H9 (cell line): ENCODE measurements around the gene ANKRD22. TPM values are rescaled to one million over a fixed set of nuclear protein-coding genes. Genes with fewer than 3 reads are reported as not detected.

Experiments used
- DNase-seq: peaks from one replicate; pipeline ENCODE4 v3.0.0-alpha.2; 2017
- H2AFZ ChIP-seq: one replicate; pipeline ENCODE4 v1.6.1; 2013; ENCODE audit warnings: mild to moderate bottlenecking, low read length, control low read depth, moderate library complexity
- H2AK5ac ChIP-seq: 2 replicates; pipeline ENCODE4 v1.6.1; 2013; ENCODE audit warnings: low read length, control low read depth, mixed read lengths; ENCODE audit not compliant: insufficient read length
- H2BK120ac ChIP-seq: one replicate; pipeline ENCODE4 v1.6.1; 2013; ENCODE audit warnings: low read depth, mild to moderate bottlenecking, low read length, control low read depth, inconsistent platforms; ENCODE audit not compliant: poor library complexity, severe bottlenecking
- H2BK12ac ChIP-seq: 2 replicates; pipeline ENCODE4 v1.6.1; 2013; ENCODE audit warnings: low read length, control low read depth, mixed read lengths, low read depth; ENCODE audit not compliant: insufficient read length
- H2BK15ac ChIP-seq: 2 replicates; pipeline ENCODE4 v1.6.1; 2013; ENCODE audit warnings: low read depth, low read length, control low read depth
- H2BK20ac ChIP-seq: one replicate; pipeline ENCODE4 v1.6.1; 2013; ENCODE audit warnings: low read depth, mild to moderate bottlenecking, low read length, control low read depth, inconsistent platforms; ENCODE audit not compliant: poor library complexity, severe bottlenecking
- H2BK5ac ChIP-seq: 2 replicates; pipeline ENCODE4 v1.6.1; 2013; ENCODE audit warnings: low read length, control low read depth, mixed read lengths; ENCODE audit not compliant: insufficient read length
- H3K14ac ChIP-seq: 2 replicates; pipeline ENCODE4 v1.6.1; 2013; ENCODE audit warnings: low read length, control low read depth; ENCODE audit not compliant: insufficient read depth
- H3K18ac ChIP-seq: 2 replicates; pipeline ENCODE4 v1.6.1; 2013; ENCODE audit warnings: low read depth, mild to moderate bottlenecking, mixed read lengths, low read length, control low read depth; ENCODE audit not compliant: insufficient read length
- H3K23ac ChIP-seq: 2 replicates; pipeline ENCODE4 v1.6.1; 2013; ENCODE audit warnings: low read length, control low read depth, mixed read lengths, low read depth; ENCODE audit not compliant: insufficient read length
- H3K23me2 ChIP-seq: 2 replicates; pipeline ENCODE4 v1.6.1; 2013; ENCODE audit warnings: low read depth, mild to moderate bottlenecking, mixed read lengths, low read length, control low read depth; ENCODE audit not compliant: insufficient read length, poor library complexity, severe bottlenecking
- H3K27ac ChIP-seq: 2 replicates; pipeline ENCODE4 v1.5.1; 2013; ENCODE audit warnings: low read length, control low read depth, mixed read lengths, low read depth; ENCODE audit not compliant: insufficient read length
- H3K27me3 ChIP-seq: 2 replicates; pipeline ENCODE4 v1.6.1; 2013; ENCODE audit warnings: low read length, control low read depth, inconsistent platforms; ENCODE audit not compliant: insufficient read depth
- H3K4ac ChIP-seq: 2 replicates; pipeline ENCODE4 v1.6.1; 2013; ENCODE audit warnings: low read depth, mild to moderate bottlenecking, control low read depth, inconsistent platforms, low read length, moderate library complexity
- H3K4me1 ChIP-seq: 2 replicates; pipeline ENCODE4 v1.6.1; 2013; ENCODE audit warnings: low read length, control low read depth, inconsistent platforms; ENCODE audit not compliant: insufficient read depth
- H3K4me2 ChIP-seq: 2 replicates; pipeline ENCODE4 v1.6.1; 2013; ENCODE audit warnings: low read length, control low read depth, mixed read lengths; ENCODE audit not compliant: insufficient read length, insufficient read depth
- H3K56ac ChIP-seq: 2 replicates; pipeline ENCODE4 v1.6.1; 2013; ENCODE audit warnings: low read depth, mild to moderate bottlenecking, mixed read lengths, low read length, control low read depth; ENCODE audit not compliant: insufficient read length
- H3K79me1 ChIP-seq: 2 replicates; pipeline ENCODE4 v1.6.1; 2013; ENCODE audit warnings: low read depth, mild to moderate bottlenecking, moderate library complexity, low read length, control low read depth, inconsistent platforms; ENCODE audit not compliant: insufficient read depth, poor library complexity, severe bottlenecking
- H3K79me2 ChIP-seq: 2 replicates; pipeline ENCODE4 v1.6.1; 2013; ENCODE audit warnings: low read length, control low read depth, inconsistent platforms; ENCODE audit not compliant: insufficient read depth
- H3K9ac ChIP-seq: 2 replicates; pipeline ENCODE4 v1.6.1; 2013; ENCODE audit warnings: low read length, control low read depth, mixed read lengths; ENCODE audit not compliant: insufficient read length; ENCODE audit errors: extremely low read depth
- H3K9me3 ChIP-seq: one replicate; pipeline ENCODE4 v1.6.1; 2013; ENCODE audit warnings: low read depth, low read length, inconsistent platforms; ENCODE audit not compliant: control insufficient read depth
- H3T11ph ChIP-seq: one replicate; pipeline ENCODE4 v1.6.1; 2013; ENCODE audit warnings: mild to moderate bottlenecking, low read length, control low read depth, inconsistent platforms
- H4K20me1 ChIP-seq: one replicate; pipeline ENCODE4 v1.6.1; 2013; ENCODE audit not compliant: control insufficient read depth, insufficient read length, insufficient read depth
- H4K5ac ChIP-seq: 2 replicates; pipeline ENCODE4 v1.6.1; 2013; ENCODE audit warnings: low read depth, mild to moderate bottlenecking, mixed read lengths, low read length, control low read depth; ENCODE audit not compliant: insufficient read length
- H4K8ac ChIP-seq: replicated peaks from 2 replicates; pipeline ENCODE4 v1.6.1; 2013; ENCODE audit warnings: low read length, control low read depth, mixed read lengths, low read depth; ENCODE audit not compliant: insufficient read length
- H4K91ac ChIP-seq: 2 replicates; pipeline ENCODE4 v1.6.1; 2013; ENCODE audit warnings: low read depth, mild to moderate bottlenecking, moderate library complexity, mixed read lengths, low read length, control low read depth; ENCODE audit not compliant: insufficient read length
- H3K27ac Mint-ChIP-seq, 3 experiments: 2 replicates in 2 of 3; 3 replicates in 1 of 3; pipeline ENCODE4 v1.8.0; 2020 to 2021; ENCODE audit warnings: mixed read lengths in 3 of 3, mild to moderate bottlenecking in 1 of 3, moderate library complexity in 1 of 3
- H3K27me3 Mint-ChIP-seq: 2 replicates; pipeline ENCODE4 v1.8.0; 2021; ENCODE audit warnings: low read depth, mild to moderate bottlenecking, moderate library complexity, mixed read lengths
- H3K36me3 Mint-ChIP-seq, 3 experiments: 2 replicates in 2 of 3; 3 replicates in 1 of 3; pipeline ENCODE4 v1.8.0; 2020 to 2021; ENCODE audit warnings: low read depth in 3 of 3, mixed read lengths in 3 of 3; ENCODE audit not compliant: insufficient read depth in 1 of 3
- H3K4me1 Mint-ChIP-seq, 2 experiments: 2 replicates each; pipeline ENCODE4 v1.8.0; 2020; ENCODE audit warnings: mixed read lengths in 2 of 2
- H3K4me3 Mint-ChIP-seq, 2 experiments: 2 replicates in 1 of 2; 3 replicates in 1 of 2; pipeline ENCODE4 v1.8.0; 2020 to 2021; ENCODE audit warnings: mild to moderate bottlenecking in 2 of 2, mixed read lengths in 2 of 2, moderate library complexity in 1 of 2
- H3K9me3 Mint-ChIP-seq, 2 experiments: 2 replicates in 1 of 2; 3 replicates in 1 of 2; pipeline ENCODE4 v1.8.0; 2020; ENCODE audit warnings: mild to moderate bottlenecking in 2 of 2, mixed read lengths in 2 of 2, moderate library complexity in 1 of 2
- WGBS: extraction: QIAGEN DNeasy Blood & Tissue Kit; methylation state at CpG from one replicate; pipeline ENCODE4 v1.1.7; 2013; ENCODE audit warnings: missing lambda C conversion rate, low lambda C conversion rate, mixed read lengths; ENCODE audit not compliant: insufficient read length; ENCODE audit errors: extremely low coverage; 5-methylcytosine and 5-hydroxymethylcytosine counted together
- total RNA-seq: library from RNA; stranded (reverse); gene quantifications from 2 replicates; pipeline ENCODE4 v1.2.1, GENCODE V29; 2021
- TF ChIP-seq, protein P1 (sequence below): fragments of 200-600 bp; sonication (generic); conservative IDR thresholded peaks from 3 replicates; pipeline ENCODE4 v1.8.0; 2021; ENCODE audit warnings: antibody characterized with exemption, mild to moderate bottlenecking

ANKRD22 gene
- total RNA-seq, 1 experiment from 2014 or later: not detected

DNA sequence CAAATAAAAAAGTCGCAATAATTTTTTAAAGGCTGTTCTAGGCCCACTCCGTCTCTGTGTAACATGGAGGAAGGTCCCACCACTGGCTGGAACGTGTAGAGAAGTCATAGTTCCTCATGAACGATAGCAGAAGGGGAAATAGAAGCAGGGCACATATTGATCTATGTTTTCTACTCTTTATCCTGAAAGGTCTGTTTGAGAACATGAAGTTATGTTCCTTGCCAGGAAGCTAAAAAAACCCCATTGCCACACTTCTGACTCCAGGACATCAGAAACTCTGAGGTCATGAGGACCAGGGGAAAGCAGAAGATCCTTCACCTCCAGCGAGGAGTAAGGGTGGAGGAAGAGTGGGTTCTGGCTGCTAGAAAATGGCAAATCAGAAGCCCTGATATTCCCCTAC lies 10.8 kb downstream of the ANKRD22 start:
- Histone ChIP-seq H3T11ph (no peak overlapping the region), H4K91ac (no peak overlapping the region), H3K23ac (no peak overlapping the region), H2BK12ac (peak overlapping the region; percentile 14), H2AK5ac (no peak overlapping the region), H3K79me2 (no peaks in the 10 kb centered on the region), H3K18ac (no peak overlapping the region), H3K23me2 (no peaks in the 10 kb centered on the region), H3K4me1 (no peaks in the 10 kb centered on the region), H4K8ac (no peak overlapping the region), H3K14ac (no peak overlapping the region), H3K9me3 (no peaks in the 10 kb centered on the region), H2BK20ac (no peak overlapping the region), H3K4ac (no peak overlapping the region), H3K79me1 (no peaks in the 10 kb centered on the region), H4K5ac (no peak overlapping the region), H3K27ac (no peak overlapping the region), H3K4me2 (no peak overlapping the region), H3K27me3 (no peaks in the 10 kb centered on the region), H2BK15ac (0 out of 2 replicates have a peak overlapping the region, but pooled peaks have one; percentile 29), H2BK120ac (no peak overlapping the region), H2BK5ac (no peak overlapping the region), H3K56ac (no peak overlapping the region), H4K20me1 (no peaks in the 10 kb centered on the region), H2AFZ (no peak overlapping the region), H3K9ac (no peak overlapping the region)
- Mint-ChIP-seq H3K9me3 (no peaks in the 10 kb centered on the region), H3K4me3 (no peak overlapping the region), H3K36me3 (no peaks in the 10 kb centered on the region), H3K4me1 (no peaks in the 10 kb centered on the region), H3K27ac (no peak overlapping the region; a peak in 1 of 7 replicates), H3K27me3 (no peaks in the 10 kb centered on the region; the same call in 1 of the 2 replicates)
- TF ChIP-seq, protein P1, sequence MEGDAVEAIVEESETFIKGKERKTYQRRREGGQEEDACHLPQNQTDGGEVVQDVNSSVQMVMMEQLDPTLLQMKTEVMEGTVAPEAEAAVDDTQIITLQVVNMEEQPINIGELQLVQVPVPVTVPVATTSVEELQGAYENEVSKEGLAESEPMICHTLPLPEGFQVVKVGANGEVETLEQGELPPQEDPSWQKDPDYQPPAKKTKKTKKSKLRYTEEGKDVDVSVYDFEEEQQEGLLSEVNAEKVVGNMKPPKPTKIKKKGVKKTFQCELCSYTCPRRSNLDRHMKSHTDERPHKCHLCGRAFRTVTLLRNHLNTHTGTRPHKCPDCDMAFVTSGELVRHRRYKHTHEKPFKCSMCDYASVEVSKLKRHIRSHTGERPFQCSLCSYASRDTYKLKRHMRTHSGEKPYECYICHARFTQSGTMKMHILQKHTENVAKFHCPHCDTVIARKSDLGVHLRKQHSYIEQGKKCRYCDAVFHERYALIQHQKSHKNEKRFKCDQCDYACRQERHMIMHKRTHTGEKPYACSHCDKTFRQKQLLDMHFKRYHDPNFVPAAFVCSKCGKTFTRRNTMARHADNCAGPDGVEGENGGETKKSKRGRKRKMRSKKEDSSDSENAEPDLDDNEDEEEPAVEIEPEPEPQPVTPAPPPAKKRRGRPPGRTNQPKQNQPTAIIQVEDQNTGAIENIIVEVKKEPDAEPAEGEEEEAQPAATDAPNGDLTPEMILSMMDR: no peak
- no CpG with 5 or more reads among the region's 5 CpGs for WGBS
- no peak for DNase-seq
